NCI-H2029 treated with DMSO at 0.1 percent for 48 hours (cell line): ENCODE data around the gene LARP4.

ENCODE experiments used
- DNase-seq: peaks from one replicate; lab custom pipeline; 2025; lab: John Stamatoyannopoulos, UW

Gene LARP4

DNA sequence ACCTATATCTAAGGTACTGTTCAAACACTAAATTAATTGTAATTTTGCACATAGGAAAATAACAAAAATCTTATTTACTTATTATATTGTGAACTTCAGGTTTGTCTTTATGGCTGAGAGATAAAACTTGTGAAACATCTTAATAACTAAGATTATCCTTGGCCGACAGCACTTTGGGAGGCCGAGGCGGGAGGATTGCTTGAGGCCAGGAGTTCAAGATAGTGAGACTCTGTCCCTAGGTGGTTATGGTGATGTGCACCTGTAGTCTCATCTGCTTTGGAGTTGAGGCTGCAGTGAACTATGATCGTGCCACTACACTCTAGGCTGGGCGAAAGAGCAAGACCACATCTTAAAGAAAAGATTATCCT, 126.7 kb downstream of the LARP4 start:
- DNase-seq, result no peak

DNA sequence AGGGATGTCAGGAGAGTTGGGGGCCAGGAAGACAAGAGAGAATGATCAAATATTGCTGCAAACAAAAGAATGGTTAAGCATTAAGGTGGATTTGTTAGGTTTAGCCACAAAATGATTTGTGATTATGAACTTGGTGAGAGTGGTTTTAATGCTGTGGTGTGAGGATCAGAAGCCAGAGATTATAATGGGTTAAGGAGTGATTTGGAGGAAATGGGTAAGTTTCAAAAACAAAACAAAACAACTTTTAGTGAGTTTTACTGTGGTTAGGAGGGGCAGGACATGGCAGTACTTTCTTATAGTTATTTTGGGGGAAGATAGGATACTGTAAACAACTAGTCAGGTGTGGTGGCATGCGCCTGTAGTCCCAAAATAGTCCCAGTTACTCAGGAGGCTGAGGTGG, 128.1 kb downstream of the LARP4 start:
- no peak for DNase-seq

DNA sequence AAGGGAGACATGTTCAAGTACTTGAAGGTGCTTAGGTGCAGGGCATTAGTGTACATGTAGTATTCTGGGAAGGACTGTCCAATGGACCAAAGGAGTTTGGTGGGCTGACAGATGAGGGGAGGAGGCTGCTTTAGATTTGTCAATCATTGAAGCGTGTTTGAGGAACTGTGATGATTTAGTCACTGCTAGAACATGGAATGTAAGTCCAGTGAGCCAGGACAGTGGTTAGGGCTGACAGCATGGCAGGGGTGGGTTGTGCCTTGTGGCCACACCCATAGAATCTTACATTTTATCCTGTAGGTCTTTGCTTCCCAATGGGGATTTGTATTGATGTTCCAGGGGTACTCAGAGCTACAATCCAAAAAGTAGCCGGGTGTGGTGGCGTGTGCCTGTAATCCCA, 128.7 kb downstream of the LARP4 start:
- DNase-seq, result no peak
